Measurements from ENCODE around the gene FBXW12.

Gene FBXW12

DNA sequence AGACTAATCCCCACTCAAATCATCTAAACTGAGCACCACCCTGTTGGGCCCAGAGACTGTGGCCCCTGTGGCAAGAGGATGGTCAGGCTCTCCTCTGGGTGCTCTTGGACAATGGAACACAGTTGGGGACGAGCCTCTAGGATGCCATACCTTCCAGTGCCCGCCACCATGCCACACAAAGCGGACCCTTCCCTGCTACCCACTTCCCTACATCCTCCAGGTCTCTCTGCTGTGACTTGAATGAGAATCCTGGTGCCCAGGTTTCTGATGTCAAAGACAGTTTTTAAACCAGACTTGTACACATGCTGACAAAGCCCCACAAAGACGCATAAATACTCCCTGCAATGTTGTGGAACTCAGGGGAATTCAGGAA, 63.2 kb downstream of the FBXW12 start:
- no peak for DNase-seq (ENCODE audit: low read depth)

DNA sequence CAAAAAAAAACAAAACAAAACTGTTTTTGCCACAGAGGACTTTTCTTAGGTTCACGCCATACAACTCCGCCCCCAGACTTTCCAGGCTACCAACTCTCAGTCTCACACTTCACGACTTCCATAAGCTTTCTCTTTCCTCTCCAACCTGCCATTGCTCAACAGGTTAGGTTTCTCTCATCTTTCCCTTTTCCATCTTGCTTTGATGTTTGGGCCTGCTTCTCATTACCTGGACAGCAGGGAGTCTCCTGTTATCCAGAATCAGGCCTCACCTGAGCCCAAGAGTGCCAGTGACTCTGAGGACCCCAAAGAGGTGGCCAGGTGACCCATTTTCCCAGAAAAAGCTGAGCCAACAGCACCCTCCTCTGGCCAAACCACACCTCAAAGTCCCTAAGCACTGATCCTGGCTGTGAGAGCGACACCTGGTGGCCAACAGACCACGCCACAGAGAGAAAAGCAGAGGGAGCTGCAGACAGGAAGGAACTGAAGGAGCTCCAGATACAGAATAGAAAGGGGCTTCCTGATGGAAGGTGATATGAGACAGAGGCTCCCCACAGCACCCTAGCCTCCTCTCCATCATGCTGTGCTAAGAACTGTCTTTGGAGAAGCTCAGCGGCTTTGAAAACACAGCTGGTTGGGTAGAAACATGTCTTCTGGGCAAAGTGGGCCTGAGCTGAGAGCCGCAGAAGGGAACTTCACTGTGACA, 63.9 kb downstream of the FBXW12 start:
- DNase-seq (ENCODE audit: low read depth), result no peak

DNA sequence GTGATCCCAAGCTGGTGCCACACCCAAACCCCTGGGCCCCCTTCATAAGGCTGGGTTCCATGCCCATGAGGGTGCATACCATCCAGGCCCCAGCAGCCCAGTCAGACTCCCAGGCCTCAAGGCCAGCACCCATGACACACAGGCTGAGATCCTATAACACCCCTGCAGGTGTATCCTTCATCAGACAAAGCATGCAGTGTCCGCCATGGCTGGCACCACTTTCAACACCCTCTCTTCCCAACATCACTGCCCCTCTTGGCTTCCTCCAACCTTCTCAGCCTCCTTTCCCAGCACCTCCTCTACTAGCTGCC, 64.4 kb downstream of the FBXW12 start:
- DNase-seq (ENCODE audit: low read depth), result no peak

DNA sequence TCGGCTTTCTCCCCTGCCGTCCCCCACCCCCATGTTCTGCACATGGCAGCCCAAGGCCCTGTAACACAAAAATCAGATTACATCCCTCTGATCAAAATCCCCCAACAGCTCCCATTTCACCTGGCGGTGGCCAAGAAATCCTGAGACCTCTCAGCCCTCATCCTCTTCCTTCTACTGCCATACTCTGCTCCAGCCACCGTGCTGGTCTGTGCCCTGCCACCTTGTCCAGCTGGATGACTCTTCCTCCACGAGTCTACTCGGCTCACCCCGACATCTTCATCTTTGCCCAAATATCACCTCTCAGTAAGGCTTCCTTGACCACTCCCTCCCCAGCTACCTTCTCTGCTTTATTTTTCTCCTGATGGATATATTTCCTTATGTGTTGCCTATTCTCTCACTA, 64.8 kb downstream of the FBXW12 start:
- DNase-seq (ENCODE audit: low read depth), result no peak

DNA sequence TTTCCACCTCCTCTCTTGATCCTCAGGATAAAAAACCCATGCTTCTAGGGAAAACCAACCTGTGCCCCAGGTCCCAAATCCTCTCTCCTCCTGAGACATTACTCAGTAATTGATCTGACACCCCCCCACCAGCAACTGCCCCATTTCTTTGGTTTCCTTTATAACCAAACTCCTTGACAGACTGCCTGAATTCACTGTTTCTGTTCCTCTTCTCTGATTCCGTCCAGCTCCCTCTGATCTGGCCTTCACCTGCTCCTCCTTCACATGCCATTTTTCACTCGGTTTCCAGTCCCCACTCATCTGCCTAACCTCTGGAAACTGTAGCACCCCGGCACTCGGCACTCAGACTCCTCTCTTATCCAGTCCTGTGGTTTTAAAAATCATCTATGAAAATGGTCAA, 65.8 kb downstream of the FBXW12 start:
- DNase-seq (ENCODE audit: low read depth), result no peak

DNA sequence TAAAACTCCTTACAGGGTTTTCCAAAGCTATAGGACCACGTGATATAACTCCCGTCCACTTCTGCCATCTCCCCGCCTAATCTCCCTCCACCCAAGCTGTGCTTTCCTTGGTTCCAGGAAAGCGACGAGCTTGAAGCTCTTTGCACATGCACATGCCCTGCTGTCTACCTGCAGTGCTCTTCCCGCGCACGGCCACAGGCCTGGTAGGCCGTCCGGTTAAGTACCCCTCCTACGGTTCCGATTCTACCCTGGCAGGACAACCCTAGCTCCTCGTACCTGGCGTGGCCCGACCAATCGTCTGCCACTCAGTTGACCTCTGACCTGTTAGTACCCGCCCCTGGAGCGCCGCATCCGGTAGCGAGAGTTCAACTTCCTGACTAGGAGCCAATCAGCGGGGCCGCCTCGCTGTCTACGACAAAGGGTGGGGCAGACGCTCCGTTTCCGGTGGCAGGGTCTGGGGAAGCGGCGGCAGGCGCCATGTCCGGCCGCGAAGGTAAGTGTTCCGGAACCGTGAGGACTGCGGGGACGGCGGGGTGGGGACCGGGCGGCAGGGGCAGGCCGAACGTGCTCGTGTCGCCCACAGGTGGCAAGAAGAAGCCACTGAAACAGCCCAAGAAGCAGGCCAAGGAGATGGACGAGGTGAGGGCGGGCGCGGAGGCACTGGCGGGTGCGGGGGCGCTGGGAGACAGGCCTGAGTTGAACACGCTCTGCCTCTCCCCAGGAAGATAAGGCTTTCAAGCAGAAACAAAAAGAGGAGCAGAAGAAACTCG, 68.0 kb downstream of the FBXW12 start, which contains the start of the genes CCDC51 and TMA7:
Gene CCDC51, minus strand, starts transcription at position 300 of the 770 bp plus-strand sequence. CDS start 4,991 bp downstream, outside the sequence.
Gene TMA7, plus strand, starts transcription at position 438 of the 770 bp plus-strand sequence. Its CDS starts 40 bp downstream, at position 478.
- peak; percentile 82 for DNase-seq (ENCODE audit: low read depth)

DNA sequence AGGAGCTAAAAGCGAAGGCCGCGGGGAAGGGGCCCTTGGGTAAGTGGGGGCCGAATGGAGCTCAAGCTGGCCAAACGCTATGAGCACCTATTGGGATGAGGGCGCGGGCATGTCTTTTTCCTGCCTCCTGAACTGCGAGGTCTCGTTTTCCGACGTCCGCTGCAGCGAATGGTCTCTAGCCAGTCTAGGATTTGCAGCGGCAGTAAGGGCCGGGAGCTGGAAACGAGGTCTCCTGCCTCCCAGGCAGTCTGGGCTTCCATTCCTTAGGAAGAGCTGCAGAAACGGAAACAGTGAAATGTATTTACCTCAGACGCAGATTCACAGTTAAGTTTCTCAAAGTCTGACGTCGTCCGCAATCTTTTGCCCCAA, 68.6 kb downstream of the FBXW12 start:
- DNase-seq (ENCODE audit: low read depth), result no peak

DNA sequence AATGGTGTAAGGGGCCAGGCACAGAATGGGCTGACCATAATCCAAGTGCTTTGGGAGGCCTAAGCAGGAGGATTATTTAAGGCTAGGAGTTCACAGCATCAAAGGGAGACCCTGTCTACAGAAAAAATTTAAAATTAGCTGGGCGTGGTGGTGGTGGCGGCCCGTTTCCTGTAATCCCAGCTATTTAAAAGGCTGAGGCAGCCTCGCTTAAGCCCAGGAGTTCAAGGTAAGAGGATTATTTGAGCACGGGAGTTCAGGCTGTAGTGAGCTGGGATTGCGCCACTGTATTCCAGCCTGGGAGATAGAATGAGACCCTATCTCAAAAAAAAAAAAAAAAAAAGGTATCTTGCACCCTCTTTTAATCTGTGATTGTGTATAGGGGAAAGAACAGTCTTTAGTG, 69.9 kb downstream of the FBXW12 start:
- DNase-seq (ENCODE audit: low read depth), result no peak
